Measurements from ENCODE around the gene CAPN14.

GRCh38 chr2:31134480-31134879, 82.8 kb downstream of the CAPN14 start:
- TF ChIP-seq POLR2AphosphoS5 (IDR thresholded peaks at IDR 0.05) (no peak), CTCF (IDR thresholded peaks at IDR 0.05) (no peak)

All from sigmoid colon (tissue), 4 donors.